ENCODE measurements around the gene ADM.

Gene ADM

GRCh38 chr11:10329935-10330334 is 25.1 kb downstream of the ADM start:
- DNase-seq: no peak

GRCh38 chr11:10331548-10332289 is 26.8 kb downstream of the ADM start:
- no peak for DNase-seq

GRCh38 chr11:10333490-10333889 is 28.6 kb downstream of the ADM start:
- no peak for DNase-seq

GRCh38 chr11:10338287-10338686 is 33.4 kb downstream of the ADM start:
- DNase-seq: no peak

- DNase-seq: no peak
These were observed 43.9 kb downstream of the ADM start for GRCh38 chr11:10348650-10349280.

GRCh38 chr11:10349281-10349665 is 44.4 kb downstream of the ADM start:
- DNase-seq: no peak

GRCh38 chr11:10349806-10350205 is 44.9 kb downstream of the ADM start:
- DNase-seq: no peak

- DNase-seq: no peak
These were observed 45.5 kb downstream of the ADM start for GRCh38 chr11:10350334-10350733.

- DNase-seq: no peak
These were observed 46.5 kb downstream of the ADM start for GRCh38 chr11:10351435-10351764.

GRCh38 chr11:10351765-10352641 is 47.1 kb downstream of the ADM start:
- no peak for DNase-seq

GRCh38 chr11:10352921-10353550 is 48.2 kb downstream of the ADM start:
- DNase-seq: no peak

- no peak for DNase-seq
These were observed 49.5 kb downstream of the ADM start for GRCh38 chr11:10354389-10354788.

GRCh38 chr11:10355257-10355661 is 50.4 kb downstream of the ADM start:
- no peak for DNase-seq

GRCh38 chr11:10356161-10356560 is 51.3 kb downstream of the ADM start:
- DNase-seq: no peak

Data from CD4-positive, alpha-beta T cell treated with Interleukin-17A for 1 hour (primary cell).